HG03064 (cell line): Measurements from ENCODE around the gene PPIB.

Experiments used
- ATAC-seq: cut with Tn5 transposase; IDR thresholded peaks from one replicate; pipeline ENCODE4 v1.9.1; 2021; ENCODE audit warnings: low read depth; ENCODE audit not compliant: unreplicated experiment

PPIB gene

DNA sequence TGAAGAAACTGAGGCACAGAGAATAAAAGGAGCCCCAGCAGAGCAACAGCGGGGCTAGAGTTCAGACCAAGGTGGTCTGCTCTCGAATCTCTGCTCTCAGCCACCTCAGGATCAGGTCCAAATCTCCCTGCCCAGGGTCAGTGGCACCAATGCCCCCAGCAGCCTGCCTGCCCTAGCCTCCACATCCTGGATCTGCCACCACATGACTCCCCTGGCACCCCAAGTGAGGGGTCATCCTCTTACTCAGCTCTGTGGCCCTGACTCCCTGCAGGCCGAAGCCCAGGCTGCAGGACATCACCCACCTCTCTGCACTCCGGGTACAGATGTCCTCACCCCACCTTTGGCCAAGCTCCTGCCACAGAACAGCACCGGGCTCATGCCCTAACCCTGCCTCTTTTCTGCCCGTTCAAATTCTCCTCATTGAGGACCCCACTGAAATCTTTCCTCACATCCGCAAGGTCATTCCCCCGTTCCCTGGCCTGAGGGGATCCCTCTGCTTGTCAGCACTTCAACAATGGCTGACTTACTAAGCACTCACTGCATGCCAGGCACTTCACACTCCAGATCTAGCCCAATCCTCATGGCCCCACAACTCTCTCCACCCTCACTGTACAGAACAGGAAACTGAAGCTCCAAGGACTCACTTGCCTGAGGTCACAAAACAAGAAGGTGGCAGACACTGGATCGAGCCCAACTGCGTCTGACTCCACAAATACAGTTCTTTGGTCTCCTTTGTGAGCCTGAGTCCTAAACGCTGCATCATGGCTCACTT, 4.3 kb downstream of the PPIB start:
- no peak for ATAC-seq

DNA sequence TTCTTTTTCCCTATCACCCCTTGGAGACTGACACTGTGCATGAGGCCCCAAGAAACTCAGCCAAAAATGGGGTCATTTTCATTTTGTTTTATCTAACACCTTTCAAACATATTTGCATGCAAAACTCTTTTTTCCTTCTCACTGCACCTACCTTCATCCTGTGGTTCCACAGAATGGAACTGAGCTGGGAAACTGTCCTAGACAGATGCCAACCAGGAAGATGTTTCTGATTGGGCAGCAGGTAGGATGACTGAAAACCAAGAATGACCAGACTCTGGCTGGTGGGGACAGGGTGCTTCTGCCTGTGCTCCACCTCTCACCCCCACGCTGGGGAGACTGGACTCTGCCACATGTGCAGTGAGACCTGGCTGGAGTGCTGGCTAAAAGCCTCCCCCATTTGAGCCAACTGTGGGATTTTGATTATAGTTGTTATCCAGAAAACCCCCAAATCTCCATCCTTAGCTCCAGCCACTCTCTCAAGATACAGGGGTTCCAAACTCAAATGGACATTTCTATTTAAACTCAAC, 5.2 kb downstream of the PPIB start:
- no peak for ATAC-seq

DNA sequence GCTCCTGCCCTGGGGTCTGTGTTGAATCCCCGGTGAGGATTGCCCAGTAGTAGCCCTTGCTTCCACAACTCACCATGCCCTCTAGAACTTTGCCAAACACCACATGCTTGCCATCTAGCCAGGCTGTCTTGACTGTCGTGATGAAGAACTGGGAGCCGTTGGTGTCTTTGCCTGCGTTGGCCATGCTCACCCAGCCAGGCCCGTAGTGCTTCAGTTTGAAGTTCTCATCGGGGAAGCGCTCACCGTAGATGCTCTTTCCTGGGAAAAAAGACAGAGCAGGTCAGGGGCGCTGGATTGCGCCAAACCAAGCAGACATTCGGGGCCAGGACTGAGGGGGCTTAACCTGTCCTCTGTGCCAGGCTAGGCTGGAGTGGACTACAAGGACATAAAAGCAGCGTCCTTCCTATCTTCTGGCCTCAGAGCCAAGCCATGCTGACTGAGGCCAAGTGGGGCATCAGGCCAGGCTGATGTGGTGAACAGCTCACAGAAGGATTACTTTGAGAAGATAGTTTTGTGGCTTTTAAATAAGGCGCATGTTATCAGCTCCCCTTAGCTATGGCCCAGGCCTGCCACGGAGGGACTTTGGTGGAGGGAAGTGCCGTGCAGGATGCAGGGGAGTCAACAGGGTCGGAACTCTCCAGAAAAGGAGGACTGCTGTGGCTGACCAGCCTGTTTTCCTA, 6.0 kb downstream of the PPIB start:
- ATAC-seq: no peak

DNA sequence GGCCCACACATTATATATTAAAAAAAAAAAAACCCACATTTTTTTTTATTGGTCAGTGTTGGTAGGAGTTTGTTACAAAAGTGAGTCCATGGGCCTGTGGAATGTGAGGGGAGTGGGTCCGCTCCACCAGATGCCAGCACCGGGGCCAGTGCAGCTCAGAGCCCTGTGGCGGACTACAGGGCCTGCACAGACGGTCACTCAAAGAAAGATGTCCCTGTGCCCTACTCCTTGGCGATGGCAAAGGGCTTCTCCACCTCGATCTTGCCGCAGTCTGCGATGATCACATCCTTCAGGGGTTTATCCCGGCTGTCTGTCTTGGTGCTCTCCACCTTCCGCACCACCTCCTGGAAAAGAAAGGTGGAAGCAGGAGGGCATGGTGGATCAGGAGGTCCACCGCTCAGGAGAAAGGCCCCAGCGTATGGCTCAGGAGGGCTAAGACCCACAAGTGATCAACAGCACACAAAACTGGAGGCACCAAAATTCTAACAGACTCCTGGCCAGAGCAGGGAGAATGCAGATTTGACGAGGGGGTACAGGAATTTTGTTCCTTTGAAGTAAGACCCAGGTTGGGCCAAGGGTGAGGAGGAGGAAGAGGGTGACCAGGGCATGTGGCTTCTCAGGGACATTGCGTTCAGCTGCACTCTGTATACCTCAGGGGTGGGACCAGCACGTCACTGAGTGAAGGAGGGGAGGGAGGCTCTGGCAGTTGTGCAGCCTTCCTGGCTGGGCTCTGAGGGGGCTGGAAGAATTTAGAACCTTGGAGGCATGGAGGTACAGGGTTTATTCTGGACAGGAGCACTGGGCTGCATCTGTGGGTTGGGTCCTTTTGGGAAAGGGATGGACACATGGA, 6.8 kb downstream of the PPIB start:
- no peak for ATAC-seq

DNA sequence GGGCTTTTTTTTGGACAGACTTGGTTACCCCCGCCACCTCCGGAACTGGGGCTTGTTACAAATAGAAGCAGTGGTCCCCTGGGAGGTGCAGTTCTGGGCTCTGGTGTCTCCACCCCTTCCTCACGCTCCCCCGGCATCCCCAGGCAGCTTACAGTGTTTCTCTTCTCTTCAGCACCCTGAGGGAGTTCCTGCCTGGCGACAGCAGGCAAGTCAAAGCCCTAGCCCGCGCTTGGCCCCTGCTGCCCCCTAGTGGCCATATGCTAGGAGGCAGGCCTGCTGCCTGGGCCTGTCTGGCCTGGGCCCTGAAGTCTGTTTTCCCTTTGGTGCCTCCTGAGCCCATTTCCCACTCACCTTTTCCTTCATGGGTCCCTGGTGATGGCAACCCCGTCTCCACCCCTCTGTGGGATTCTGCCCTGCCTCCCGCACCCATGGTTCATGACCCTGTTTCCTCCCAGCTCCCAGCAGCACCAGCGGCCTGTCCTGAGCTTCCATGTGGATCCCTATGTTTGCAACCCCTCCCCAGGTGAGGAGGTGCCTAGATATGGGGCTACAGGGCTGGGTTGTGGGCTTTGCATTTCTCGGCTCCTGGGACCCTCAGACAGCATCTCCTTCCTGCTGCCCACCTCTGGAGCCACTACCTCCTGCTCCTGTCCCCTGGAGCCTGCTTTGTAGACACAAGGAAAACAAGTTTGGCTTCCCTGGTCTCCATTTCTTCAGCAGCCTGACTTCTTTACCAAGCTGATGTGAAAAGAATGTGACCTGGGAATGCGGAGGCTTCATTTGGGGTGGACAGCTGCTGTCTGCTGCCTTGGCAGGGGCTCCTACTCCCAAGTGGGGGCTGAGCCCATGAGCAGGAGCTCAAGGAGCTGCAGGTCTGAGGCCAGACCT, 9.1 kb downstream of the PPIB start:
- ATAC-seq: peak; percentile 39

DNA sequence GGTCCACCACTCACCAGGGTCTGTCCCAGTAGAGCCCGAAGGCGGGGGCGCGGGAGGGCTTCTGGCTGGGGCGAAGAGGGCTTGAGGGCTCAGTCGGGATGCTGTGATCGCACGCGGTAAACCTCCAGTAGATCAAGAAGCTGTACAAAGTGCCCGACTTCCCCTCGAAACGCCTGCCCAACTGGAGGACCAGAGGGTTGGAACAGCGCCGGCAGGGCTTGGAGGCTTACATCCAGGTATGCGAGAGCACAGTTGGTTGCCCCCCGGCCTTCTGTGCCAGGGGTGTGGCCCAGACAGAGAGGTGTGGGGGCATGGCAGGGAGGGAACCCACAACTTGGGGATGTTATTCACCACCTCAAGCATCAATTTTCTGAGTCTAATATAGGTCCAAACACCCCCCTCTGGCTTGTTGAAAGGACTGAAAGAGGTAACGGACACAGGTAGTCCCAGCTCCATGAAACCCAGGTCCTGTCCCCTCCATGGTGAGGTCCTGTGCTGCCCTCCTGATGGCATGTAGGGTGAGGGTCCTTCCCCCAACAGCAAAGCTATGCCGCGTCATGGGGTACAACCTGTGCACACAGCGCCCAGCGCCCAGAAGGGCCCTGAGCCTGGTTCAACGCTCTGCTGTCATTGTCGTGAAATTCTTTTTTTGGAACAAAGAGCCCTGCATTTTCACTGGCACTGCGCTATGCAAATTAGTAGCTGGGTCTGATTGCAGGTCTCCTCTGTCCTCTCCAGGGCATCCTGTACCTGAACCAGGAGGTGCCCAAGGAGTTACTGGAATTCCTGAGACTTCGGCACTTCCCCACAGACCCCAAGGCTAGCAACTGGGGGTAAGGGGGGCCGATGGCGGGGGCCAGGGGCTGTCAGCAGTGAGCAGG, 10.1 kb downstream of the PPIB start:
- no peak for ATAC-seq

DNA sequence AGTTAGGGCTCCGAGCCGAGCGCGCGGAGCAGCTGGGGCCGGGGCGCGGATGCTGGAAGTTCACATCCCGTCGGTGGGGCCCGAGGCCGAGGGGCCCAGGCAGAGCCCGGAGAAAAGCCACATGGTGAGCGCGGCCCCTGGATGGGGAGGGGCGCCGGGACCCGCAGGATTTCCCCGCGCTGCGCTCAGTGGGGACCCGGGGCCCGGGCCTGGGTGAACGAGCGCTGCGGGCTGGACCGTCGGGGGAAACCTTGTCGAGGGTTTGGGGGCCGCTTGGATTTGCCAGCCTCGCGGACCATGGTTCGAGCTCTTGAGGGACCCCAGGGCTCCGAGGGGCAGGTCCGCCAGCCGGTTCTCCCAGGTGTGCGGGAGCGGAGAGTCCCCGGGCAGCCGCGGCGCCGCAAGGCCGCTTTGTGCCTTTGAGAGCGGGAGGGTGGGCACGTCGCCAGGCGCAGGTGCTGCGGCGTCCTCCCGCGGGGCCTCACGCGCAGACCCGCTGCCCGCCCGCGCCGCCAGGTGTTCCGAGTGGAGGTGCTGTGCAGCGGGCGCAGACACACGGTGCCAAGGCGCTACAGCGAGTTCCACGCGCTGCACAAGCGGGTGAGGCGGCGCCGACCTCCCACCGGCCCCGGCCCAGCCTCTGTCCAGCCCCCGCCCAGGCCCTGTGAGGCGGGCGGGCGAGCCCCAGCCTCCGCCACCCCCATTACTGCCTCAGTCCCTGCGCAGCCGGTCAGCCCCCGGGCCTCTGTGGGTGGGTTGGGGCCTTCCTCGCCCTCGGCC, 10.9 kb downstream of the PPIB start, which contains the start of gene SNX22:
TSS of gene SNX22 (plus strand) at position 5 of the 780 bp plus-strand sequence. CDS start at position 50, 45 bp downstream.
- ATAC-seq: peak; percentile 7

DNA sequence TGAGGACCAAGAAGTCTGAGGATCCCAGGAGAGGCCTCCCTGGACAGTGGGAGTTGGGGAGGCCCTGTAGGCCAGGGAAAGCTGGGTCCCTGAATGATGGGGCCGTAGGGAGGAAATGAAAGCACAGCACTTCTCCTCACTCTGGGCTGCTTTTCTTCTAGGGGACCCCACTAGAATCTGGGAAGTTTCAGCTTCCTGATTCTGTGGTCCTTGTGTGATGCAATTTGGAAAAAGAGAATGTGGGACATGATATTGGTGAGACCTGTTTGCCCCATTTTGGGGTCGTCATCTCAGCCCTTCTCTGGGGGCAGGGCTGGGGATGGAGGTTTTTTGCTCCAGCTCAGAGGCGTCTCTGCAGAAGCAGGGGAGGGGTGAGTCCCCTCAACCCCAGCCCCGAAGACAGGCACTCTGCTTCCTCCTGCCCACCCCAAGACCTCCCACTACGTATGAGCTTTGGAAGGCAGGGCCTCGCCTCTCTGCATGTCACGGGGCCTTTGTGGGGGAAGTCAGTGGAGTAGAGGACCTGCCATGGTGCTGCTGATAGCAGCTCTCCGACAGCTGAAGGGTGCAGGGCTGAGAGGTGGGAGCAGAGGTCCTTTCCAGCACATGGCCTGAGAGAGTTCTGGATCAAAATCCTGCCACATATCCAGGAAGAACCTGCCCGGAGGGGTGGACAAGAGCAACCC, 12.8 kb downstream of the PPIB start:
- ATAC-seq: no peak

DNA sequence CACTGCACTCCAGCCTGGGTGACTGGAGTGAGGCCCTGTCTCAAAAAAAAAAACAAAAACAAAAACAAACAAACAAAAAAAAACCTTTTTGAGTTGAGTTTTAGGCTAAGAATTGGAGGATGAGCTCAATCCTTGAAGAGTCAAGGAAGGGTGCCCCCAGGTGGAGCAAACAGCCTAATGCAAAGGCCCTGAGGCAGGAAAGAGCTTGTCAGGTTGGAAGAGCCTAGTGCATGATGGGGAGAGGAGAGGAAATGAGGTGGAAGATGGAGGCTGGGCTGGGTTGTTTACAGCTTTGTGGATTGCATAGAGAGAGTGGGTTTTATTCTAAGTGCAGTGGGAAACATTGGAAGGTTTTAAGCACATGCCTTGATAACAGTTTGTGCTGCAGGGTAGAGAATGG, 13.4 kb downstream of the PPIB start:
- ATAC-seq: no peak

DNA sequence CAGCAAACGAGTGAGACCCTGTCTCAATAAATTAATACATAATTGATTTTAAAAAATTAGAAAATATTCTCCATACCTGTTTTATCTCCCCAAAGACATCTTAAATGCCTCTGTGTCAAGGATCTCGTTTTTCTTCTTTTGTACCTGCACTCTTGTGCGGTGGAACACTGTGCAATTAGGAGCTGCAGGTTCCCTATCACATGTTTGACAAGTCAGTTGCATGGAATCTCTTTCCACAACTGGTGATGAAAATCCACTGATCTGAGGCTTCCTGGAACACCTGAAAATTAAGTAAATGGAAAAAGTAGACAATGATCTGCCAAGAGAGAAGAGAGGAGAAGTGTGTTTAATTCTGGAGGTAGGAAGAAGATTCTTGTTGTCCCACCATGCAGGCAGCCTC, 14.2 kb downstream of the PPIB start:
- no peak for ATAC-seq

DNA sequence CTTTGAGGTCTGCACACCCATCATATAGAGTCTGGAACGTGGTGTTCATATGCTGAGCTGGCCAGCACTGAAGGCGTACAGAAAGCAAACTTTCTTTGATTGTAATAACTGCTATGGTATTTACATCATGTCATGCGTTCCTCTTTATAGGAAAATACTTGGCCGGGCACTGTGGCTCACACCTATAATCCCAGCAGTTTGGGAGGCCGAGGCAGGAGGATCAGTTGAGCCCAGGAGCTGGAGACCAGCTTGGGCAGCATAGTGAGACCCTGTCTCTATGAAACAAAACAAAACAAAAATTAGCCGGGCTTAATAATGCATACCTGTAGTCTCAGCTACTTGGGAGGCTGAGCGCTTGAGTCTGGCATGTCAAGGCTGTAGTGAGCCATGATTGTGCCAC, 14.7 kb downstream of the PPIB start:
- no peak for ATAC-seq

DNA sequence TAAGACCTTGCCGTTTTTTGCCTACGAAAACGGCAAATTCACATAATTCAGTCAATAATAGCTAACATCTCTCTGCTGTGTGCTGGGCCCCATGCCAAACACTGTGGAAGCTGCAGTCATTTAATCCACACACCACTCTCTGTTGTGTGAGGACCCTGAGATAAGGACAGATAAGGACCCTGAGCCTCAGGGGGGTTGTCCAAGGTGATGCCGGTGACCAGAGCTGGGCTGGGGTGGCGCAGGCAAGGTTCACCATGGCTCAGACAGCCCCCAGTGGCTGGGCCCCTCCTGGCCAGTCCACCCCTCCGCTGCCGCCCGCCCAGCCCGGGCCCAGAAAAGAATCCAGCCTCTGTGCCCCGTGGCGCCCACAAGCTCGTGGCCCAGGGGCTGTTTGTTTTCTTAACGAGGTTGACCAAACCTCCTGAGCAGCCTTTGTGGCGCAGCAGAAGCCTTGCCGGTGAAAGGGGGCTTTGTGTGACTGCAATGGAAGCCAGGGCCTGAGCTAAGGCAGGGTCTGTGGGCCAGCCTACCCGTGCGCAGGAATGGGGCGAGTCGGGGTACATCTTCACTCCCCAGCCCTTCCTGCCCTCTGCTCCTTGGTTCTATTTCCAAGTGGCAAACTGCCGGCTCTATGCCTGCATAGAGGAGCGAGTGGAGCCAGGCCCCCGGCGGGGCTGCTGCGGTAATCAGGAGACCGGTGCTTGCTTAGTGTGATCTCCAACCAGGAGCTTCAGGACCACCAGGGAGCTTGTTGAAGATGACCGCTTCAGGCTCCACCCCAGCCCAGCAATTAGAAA, 15.7 kb downstream of the PPIB start:
- ATAC-seq: no peak

DNA sequence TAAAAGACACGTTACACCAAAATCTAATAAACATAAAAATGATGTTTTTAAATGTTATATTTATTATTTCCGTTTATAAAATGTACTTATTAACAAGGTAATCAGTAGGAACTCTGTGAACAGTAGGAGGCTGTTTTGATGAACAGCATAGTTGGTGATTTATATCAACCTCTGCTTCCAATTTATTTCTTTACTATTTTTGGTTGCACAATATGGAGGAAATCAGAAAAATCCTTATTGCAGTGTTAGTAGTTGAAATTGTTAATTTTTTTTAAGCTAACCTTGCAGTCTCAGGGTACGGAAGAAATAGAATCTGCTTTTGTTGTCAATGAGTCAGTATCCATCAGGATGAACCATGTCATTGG, 16.3 kb downstream of the PPIB start:
- no peak for ATAC-seq

DNA sequence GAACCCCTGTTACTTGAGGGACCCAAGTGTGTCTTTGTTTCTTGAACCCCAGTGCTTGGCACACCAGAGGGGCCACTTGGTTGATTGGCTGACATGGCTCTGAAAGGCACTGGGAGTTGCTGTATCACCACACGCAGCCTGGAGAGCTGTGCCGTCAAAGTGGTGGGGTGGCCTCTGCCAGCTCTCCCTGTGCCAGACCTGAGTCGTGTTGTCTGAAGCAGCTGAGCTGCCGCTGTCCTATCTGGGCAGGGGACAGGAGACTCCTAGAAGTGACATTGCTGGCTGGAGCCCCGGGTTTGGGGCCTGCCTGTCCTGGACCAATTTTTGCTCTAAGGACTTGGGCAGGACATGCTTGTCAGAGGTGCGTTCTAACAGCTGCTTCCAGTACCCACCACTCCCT, 16.8 kb downstream of the PPIB start:
- no peak for ATAC-seq

DNA sequence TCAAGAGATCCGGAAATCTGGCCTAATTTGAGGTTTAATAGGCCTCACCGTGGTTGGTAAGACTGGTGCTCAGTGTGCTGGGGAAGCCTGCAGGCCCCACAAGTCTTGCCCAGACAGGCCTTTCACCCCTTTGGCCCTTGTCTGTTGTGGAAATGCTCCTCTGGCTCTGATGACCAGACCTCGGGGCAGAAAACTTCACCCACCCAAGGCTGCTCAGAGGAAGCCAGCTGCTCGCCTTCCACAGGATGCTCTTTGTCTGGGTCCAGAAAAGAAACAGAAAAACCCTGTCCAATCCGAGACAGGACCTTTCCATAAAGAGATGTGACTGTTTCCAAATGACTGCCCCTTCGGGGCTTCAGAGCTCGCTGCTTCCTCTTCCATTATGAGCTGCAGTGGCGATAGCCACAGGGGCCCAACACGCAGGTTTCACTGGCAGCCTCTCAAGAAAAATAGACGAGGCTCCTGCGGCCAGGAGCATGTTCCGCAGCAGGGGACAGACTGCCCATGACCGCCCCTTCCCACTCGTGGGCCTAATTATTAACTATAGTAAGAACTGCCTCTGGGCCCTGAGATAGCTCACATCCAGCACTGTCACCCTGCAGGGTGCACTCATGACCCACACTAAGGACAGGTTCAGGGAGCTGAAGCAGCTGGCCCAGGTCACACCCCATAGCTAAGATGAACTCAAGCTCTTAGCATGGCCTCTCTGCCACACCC, 18.1 kb downstream of the PPIB start:
- peak; percentile 67 for ATAC-seq

DNA sequence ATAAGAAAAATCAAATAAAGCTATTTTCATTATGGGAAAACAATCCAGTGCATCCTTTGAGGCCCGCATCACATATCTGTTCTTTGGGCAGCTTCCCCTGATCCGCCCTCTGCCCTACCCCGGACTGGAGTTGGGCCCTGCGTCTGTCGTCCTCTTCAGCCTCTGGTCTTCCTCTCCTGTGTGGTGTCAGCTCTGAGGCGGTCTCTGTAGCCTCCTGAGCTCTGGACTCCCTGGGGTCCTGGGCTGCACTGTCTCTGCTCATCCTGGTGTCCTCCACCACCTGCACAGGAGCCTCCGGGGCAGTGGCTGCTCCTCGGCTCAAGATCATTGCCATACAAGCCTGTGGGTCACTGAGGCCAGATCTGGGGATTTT, 18.6 kb downstream of the PPIB start:
- ATAC-seq: peak; percentile 10
